GM12878 (cell line): ENCODE data around the gene ADRA2B. TPM values are rescaled to one million over a fixed set of nuclear protein-coding genes. Genes with fewer than 3 reads are reported as not detected.

ENCODE experiments used
- CBX5 ChIP-seq: sonication (generic); IDR thresholded peaks from 2 replicates; pipeline ENCODE4 v1.6.1; 2016; ENCODE audit warnings: low read depth, moderate library complexity, mild to moderate bottlenecking, inconsistent platforms
- CEBPZ ChIP-seq: fragments of 150-350 bp; IDR thresholded peaks from 2 replicates; pipeline ENCODE4 v1.6.1; 2016; ENCODE audit warnings: low read depth, low read length
- ETV6 ChIP-seq, 2 experiments: fragments of 450-650 bp in 1 of 2; IDR thresholded peaks in 1 of 2; conservative IDR thresholded peaks in 1 of 2; 2 replicates each; pipeline ENCODE4 v1.6.1; 2014; ENCODE audit warnings: antibody characterized with exemption in 1 of 2, borderline replicate concordance in 1 of 2, low read depth in 1 of 2, mild to moderate bottlenecking in 1 of 2, moderate library complexity in 1 of 2
- FOXM1 ChIP-seq: IDR thresholded peaks from 2 replicates; pipeline ENCODE4 v1.6.1; 2012; ENCODE audit warnings: low read depth, mild to moderate bottlenecking, inconsistent platforms, low read length, moderate library complexity
- GABPA ChIP-seq: IDR thresholded peaks from 2 replicates; pipeline ENCODE4 v1.6.1; 2014; ENCODE audit warnings: antibody characterized with exemption, low read depth, mild to moderate bottlenecking, inconsistent platforms
- IKZF2 ChIP-seq, 2 experiments: fragments of 450-650 bp; IDR thresholded peaks; 2 replicates each; pipeline ENCODE4 v1.6.1; 2017; ENCODE audit warnings: mild to moderate bottlenecking in 2 of 2, moderate library complexity in 2 of 2
- KAT2A ChIP-seq: conservative IDR thresholded peaks from 2 replicates; pipeline ENCODE4 v1.6.1; 2011; ENCODE audit warnings: low read depth, low read length; ENCODE audit not compliant: control insufficient read depth
- KDM1A ChIP-seq: fragments of 200-600 bp; sonication (generic); IDR thresholded peaks from 2 replicates; pipeline ENCODE4 v1.6.1; 2016; ENCODE audit warnings: borderline replicate concordance
- KLF5 ChIP-seq: fragments of 450-650 bp; IDR thresholded peaks from 2 replicates; pipeline ENCODE4 v1.6.1; 2014; ENCODE audit warnings: mild to moderate bottlenecking; ENCODE audit not compliant: partially characterized antibody
- MEF2B ChIP-seq: fragments of 450-650 bp; IDR thresholded peaks from 2 replicates; pipeline ENCODE4 v1.6.1; 2018; ENCODE audit warnings: mild to moderate bottlenecking, moderate library complexity; ENCODE audit not compliant: partially characterized antibody, poor library complexity, severe bottlenecking
- NFYA ChIP-seq: IDR thresholded peaks from 2 replicates; pipeline ENCODE4 v1.6.1; 2011; ENCODE audit warnings: low read depth, mild to moderate bottlenecking, low read length, improper control_type of control experiment, borderline replicate concordance
- NKRF ChIP-seq: fragments of 450-650 bp; conservative IDR thresholded peaks from 2 replicates; pipeline ENCODE4 v1.6.1; 2017; ENCODE audit warnings: mild to moderate bottlenecking, moderate library complexity
- PBX3 ChIP-seq: IDR thresholded peaks from 2 replicates; pipeline ENCODE4 v1.6.1; 2011; ENCODE audit warnings: mild to moderate bottlenecking, low read depth, low read length, moderate library complexity; ENCODE audit not compliant: insufficient replicate concordance
- SIN3A ChIP-seq: IDR thresholded peaks from 2 replicates; pipeline ENCODE4 v1.6.1; 2012; ENCODE audit warnings: low read depth, low read length, improper control_type of control experiment
- TARDBP ChIP-seq: IDR thresholded peaks from 2 replicates; pipeline ENCODE4 v1.6.1; 2016; ENCODE audit warnings: borderline replicate concordance
- TBL1XR1 ChIP-seq: IDR thresholded peaks from 2 replicates; pipeline ENCODE4 v1.6.1; 2012; ENCODE audit warnings: low read depth, low read length, improper control_type of control experiment
- ZNF384 ChIP-seq: IDR thresholded peaks from 2 replicates; pipeline ENCODE4 v1.6.1; 2012; ENCODE audit warnings: low read depth, mild to moderate bottlenecking, low read length, improper control_type of control experiment, borderline replicate concordance
- polyA plus RNA-seq, 11 experiments: library from polyadenylated mRNA; depleted of rRNA in 4 of 11; unstranded in 6 of 11; stranded (reverse) in 5 of 11; fragments of >200 nt; fragmentation: Nextera tagmentation in 4 of 11; fragmentation: Illumina TruSeq in 1 of 11; extraction: Ambion mirVana in 4 of 11; extraction: Trizol in 1 of 11; gene quantifications; 1 replicate in 1 of 11; 2 replicates in 10 of 11; pipeline versions ENCODE4 v1.2.1 to v1.2.3, GENCODE V29; 2011 to 2016; ENCODE audit warnings: inconsistent platforms in 2 of 11, missing spikeins in 2 of 11, low read depth in 1 of 11
- total RNA-seq, 4 experiments: library from RNA; depleted of rRNA in 3 of 4; stranded (reverse); fragments of >200 nt in 3 of 4; fragmentation: Illumina TruSeq in 1 of 4; extraction: Trizol in 1 of 4; gene quantifications; 2 replicates each; pipeline versions ENCODE4 v1.2.1 to v1.2.3, GENCODE V29; 2013 to 2021
- TF ChIP-seq, protein P1 (sequence below): fragments of 450-650 bp; IDR thresholded peaks from 2 replicates; pipeline ENCODE4 v1.6.1; 2017; ENCODE audit warnings: mild to moderate bottlenecking, low read depth, inconsistent platforms; ENCODE audit not compliant: poor library complexity, severe bottlenecking
- TF ChIP-seq, protein P2 (sequence below): IDR thresholded peaks from 2 replicates; pipeline ENCODE4 v1.6.1; 2012; ENCODE audit warnings: low read depth, low read length, improper control_type of control experiment
- TF ChIP-seq, protein P3 (sequence below): fragments of 450-650 bp; IDR thresholded peaks from 2 replicates; pipeline ENCODE4 v1.6.1; 2016; ENCODE audit warnings: mild to moderate bottlenecking

ADRA2B gene
- total and polyA plus RNA-seq, 10 of the 15 experiments (the other 5 are each of a cell fraction or from before 2014, with no cell fraction given) = 0.01 to 0.10 (median 0.04) TPM; not detected in 6

DNA sequence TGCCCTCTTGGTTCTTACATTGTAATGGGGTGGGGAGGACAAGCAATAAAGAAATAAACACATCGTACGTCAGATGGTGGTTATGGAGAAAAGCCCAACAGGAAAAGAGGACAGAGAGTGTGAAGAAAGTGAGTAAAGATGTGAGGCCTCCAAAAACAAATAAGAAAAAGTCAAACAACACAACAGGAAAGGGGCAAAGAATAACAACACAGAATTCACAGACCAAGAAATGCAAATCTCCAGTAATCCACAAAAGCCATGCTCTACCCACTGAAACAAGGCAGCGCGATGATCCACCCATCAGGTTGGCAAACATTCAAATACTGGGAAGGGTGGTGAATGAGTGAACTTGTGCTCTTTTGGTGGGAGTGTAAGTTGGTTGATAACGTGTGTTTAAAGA lies 45.5 kb upstream of the ADRA2B start (continued):
- TF ChIP-seq, protein P1, sequence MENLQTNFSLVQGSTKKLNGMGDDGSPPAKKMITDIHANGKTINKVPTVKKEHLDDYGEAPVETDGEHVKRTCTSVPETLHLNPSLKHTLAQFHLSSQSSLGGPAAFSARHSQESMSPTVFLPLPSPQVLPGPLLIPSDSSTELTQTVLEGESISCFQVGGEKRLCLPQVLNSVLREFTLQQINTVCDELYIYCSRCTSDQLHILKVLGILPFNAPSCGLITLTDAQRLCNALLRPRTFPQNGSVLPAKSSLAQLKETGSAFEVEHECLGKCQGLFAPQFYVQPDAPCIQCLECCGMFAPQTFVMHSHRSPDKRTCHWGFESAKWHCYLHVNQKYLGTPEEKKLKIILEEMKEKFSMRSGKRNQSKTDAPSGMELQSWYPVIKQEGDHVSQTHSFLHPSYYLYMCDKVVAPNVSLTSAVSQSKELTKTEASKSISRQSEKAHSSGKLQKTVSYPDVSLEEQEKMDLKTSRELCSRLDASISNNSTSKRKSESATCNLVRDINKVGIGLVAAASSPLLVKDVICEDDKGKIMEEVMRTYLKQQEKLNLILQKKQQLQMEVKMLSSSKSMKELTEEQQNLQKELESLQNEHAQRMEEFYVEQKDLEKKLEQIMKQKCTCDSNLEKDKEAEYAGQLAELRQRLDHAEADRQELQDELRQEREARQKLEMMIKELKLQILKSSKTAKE = peak; percentile 57
- TF ChIP-seq KAT2A (no peak), IKZF2 (IDR thresholded peaks at IDR 0.05) (peak; percentile 80 to 82), SIN3A (no peak), NKRF (no peak), NFYA (no peak), CBX5 (no peak), FOXM1 (no peak), CEBPZ (no peak), GABPA (no peak), TBL1XR1 (no peak), ETV6 (conservative IDR thresholded peaks at IDR 0.05 in 1 of 2, IDR thresholded peaks at IDR 0.05 in 1 of 2; ENCODE audit: borderline replicate concordance in 1 of 2, low read depth in 1 of 2) (no peak), KDM1A (no peak), PBX3 (no peak), ZNF384 (no peak), TARDBP (no peak), MEF2B (peak; percentile 21), KLF5 (no peak)
- TF ChIP-seq, protein P2, sequence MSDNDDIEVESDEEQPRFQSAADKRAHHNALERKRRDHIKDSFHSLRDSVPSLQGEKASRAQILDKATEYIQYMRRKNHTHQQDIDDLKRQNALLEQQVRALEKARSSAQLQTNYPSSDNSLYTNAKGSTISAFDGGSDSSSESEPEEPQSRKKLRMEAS = no peak
- TF ChIP-seq, protein P3, sequence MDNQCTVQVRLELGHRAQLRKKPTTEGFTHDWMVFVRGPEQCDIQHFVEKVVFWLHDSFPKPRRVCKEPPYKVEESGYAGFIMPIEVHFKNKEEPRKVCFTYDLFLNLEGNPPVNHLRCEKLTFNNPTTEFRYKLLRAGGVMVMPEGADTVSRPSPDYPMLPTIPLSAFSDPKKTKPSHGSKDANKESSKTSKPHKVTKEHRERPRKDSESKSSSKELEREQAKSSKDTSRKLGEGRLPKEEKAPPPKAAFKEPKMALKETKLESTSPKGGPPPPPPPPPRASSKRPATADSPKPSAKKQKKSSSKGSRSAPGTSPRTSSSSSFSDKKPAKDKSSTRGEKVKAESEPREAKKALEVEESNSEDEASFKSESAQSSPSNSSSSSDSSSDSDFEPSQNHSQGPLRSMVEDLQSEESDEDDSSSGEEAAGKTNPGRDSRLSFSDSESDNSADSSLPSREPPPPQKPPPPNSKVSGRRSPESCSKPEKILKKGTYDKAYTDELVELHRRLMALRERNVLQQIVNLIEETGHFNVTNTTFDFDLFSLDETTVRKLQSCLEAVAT = no peak
